Keratinocyte (primary cell): ENCODE data around the gene SDF4.

Experiments
- EZH2 ChIP-seq: IDR thresholded peaks from one replicate; pipeline ENCODE4 v1.6.1; 2012; ENCODE audit warnings: inconsistent platforms, mild to moderate bottlenecking, low read length, moderate library complexity
- TF ChIP-seq, protein P1 (sequence below), 3 experiments: IDR thresholded peaks in 1 of 3; conservative IDR thresholded peaks in 1 of 3; optimal IDR thresholded peaks in 1 of 3; 2 replicates in 2 of 3; 3 replicates in 1 of 3; pipeline versions ENCODE3 to v1.5.1; 2011; ENCODE audit warnings: low read length in 3 of 3, mild to moderate bottlenecking in 3 of 3, moderate library complexity in 2 of 3, control low read depth in 1 of 3, inconsistent platforms in 1 of 3; ENCODE audit not compliant: insufficient read depth in 2 of 3; ENCODE audit errors: extremely low read depth in 1 of 3

DNA sequence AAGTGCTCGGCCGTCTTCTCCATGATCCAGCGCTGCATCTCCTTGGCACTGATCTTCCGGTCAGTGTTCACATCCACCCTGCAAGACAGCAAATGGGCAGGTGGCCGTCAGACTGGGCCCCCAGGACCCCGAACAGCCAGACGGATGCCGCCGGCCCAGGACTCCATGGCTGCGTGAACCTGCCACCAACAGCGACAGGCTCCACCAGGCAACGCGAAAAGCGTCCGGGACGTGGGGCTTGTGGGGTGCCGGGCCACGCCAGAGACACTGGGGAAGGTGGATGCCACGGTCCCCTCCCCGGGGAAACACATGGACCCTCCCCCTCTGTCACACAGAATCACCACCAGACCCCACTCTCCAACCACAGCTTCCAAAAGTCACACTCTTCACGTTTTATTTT, 7.9 kb downstream of the SDF4 start:
- TF ChIP-seq, protein P1, sequence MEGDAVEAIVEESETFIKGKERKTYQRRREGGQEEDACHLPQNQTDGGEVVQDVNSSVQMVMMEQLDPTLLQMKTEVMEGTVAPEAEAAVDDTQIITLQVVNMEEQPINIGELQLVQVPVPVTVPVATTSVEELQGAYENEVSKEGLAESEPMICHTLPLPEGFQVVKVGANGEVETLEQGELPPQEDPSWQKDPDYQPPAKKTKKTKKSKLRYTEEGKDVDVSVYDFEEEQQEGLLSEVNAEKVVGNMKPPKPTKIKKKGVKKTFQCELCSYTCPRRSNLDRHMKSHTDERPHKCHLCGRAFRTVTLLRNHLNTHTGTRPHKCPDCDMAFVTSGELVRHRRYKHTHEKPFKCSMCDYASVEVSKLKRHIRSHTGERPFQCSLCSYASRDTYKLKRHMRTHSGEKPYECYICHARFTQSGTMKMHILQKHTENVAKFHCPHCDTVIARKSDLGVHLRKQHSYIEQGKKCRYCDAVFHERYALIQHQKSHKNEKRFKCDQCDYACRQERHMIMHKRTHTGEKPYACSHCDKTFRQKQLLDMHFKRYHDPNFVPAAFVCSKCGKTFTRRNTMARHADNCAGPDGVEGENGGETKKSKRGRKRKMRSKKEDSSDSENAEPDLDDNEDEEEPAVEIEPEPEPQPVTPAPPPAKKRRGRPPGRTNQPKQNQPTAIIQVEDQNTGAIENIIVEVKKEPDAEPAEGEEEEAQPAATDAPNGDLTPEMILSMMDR (optimal IDR thresholded peaks at IDR 0.05 in 1 of 3, IDR thresholded peaks at IDR 0.05 in 1 of 3, conservative IDR thresholded peaks at IDR 0.05 in 1 of 3; ENCODE audit: extremely low read depth in 1 of 3, insufficient read depth in 2 of 3, low read length in 3 of 3), result no peak
- no peak for TF ChIP-seq EZH2
